Left renal cortex interstitium (tissue), 4 donors: ENCODE results near the gene KRT25. TPM values are rescaled to one million over a fixed set of nuclear protein-coding genes. Genes with fewer than 3 reads are reported as not detected.

Experiments used
- DNase-seq, 4 donors: peaks; one replicate each; pipeline ENCODE4 v3.0.0-alpha.2; 2013; ENCODE audit warnings: low read depth in 4 of 4, low spot score in 2 of 4, missing footprints in 1 of 4
- polyA plus RNA-seq, 4 donors: library from polyadenylated mRNA; unstranded; fragments of 120-200 nt; gene quantifications; one replicate each; pipeline ENCODE4 v1.2.1, GENCODE V29; 2013; ENCODE audit not compliant: insufficient read length in 4 of 4

The KRT25 gene, protein sequence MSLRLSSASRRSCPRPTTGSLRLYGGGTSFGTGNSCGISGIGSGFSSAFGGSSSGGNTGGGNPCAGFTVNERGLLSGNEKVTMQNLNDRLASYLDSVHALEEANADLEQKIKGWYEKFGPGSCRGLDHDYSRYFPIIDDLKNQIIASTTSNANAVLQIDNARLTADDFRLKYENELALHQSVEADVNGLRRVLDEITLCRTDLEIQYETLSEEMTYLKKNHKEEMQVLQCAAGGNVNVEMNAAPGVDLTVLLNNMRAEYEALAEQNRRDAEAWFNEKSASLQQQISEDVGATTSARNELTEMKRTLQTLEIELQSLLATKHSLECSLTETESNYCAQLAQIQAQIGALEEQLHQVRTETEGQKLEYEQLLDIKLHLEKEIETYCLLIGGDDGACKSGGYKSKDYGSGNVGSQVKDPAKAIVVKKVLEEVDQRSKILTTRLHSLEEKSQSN
- polyA plus RNA-seq = not detected

DNA sequence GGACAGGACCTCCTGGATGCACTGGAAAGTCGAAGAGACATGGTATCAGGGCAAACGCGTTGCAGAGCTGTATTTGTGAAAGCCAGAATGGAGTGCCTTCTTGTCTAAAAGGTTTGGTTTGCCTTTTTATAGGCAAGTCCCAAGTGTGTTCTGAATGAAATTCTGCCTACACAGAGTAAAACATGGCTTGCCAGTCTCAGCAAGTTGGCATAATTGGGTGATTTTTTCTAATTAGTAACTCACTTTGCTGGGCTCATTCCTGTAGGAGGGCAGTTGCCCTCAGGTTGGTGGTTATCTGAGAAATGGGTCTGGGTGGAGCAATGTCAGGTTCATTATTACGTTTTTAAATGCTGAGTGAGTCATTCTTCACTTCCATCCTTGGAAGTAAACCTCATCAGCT, at the start of gene KRT25:
Gene KRT25, minus strand, starts transcription at position 101 of the 400 bp plus-strand sequence. Its CDS starts 60 bp downstream, at position 41.
- DNase-seq = no peak

DNA sequence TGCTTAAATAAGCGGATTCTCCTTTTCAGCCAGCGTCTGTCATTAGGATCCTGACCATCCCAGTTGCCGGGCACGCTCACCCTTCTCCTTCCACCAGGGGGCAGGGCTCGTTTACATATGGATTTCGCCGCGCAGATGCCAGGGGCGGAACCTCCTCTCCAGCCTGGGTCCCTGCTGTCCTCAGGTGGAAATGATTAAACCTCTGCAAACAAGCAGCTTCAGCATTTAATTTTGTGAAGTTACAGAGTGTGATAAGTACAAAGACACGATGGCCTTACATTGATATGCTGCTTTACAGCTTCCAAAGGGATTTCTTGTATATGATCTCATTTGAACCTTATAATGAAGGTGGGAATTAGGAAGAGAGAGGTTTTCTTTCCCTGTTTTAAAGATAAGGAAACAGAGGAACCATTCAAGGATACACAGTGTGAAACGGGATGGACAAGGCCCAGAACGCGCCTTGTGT, 48.5 kb upstream of the KRT25 start:
- DNase-seq = peak in 1 of 4 donors; percentile 54

DNA sequence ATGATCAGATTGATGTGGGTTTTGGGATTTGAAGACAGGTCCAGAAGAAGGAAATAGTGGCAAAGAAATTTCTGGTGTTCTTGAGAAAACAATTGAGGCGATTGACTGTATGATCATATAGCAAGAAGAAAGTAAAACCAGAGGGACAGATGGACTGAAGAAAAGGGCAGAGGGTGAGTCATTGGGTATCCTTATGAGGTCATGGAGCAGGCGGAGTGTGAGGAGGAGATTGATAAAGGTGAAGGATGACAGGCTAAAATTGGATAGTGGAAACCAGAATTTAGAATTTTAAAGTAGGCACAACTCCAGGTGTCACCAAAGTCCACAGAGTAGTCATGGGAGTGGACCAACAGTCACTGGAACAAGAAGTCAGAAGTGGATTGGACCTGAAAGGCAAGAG, 46.0 kb upstream of the KRT25 start:
- no peak for DNase-seq

DNA sequence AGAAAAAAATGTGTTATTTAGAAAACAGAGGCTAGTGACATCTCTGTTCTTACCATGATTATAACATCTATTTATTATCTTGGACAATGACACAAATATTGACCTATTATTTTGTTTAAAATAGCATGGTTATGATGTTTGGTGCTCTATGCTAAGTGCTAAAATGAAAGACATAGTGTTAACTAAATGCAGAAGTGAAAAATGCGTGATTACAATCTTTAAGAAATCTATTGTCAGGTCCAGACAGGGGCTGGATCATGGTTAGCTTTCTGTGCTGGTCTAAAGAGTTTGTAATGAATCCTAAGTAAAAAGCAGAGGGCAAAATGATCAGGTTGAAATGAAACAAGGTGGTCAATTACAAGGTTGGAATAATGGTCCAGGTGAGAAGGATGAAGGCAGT, 45.2 kb upstream of the KRT25 start:
- DNase-seq = no peak

DNA sequence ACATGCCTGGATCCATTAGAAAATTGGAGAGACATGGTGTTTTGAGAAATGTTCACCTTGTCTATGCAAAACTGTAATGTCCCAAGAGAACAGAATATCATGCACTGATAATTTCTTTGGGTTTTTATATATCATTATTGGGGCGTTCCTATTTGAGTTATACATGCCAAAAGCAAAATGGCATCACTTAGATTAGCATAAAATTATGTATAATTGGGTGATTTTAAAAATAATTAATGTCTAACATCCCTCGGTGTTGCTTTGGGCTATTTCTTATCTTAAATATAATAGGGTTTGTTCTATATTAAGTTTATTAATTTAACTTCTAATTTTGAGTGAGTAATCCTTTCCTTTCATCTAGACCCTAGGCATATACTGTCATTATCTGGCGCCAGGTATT, 44.7 kb upstream of the KRT25 start, which contains the start of gene KRT28:
Gene KRT28, minus strand, starts transcription at position 101 of the 400 bp plus-strand sequence. Its CDS starts 66 bp downstream, at position 35.
- DNase-seq = no peak

DNA sequence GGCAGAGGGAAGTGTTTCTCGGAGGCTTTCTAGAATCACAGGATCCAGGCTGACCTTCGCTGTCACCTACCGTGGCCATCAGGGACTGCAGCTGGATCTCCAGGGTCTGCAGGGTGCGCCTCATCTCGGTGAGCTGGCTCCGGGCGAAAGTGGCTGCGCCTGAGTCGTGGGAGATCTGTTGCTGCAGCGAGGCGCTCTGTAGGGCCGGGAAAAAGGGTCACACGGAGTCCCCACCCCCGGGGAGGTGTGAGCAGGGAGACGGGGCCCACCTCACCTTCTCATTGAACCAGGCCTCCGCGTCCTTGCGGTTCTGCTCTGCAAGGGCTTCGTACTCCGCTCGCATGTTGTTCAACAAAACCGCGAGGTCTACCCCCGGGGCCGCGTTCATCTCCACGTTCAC, 41.7 kb upstream of the KRT25 start:
- no peak for DNase-seq

DNA sequence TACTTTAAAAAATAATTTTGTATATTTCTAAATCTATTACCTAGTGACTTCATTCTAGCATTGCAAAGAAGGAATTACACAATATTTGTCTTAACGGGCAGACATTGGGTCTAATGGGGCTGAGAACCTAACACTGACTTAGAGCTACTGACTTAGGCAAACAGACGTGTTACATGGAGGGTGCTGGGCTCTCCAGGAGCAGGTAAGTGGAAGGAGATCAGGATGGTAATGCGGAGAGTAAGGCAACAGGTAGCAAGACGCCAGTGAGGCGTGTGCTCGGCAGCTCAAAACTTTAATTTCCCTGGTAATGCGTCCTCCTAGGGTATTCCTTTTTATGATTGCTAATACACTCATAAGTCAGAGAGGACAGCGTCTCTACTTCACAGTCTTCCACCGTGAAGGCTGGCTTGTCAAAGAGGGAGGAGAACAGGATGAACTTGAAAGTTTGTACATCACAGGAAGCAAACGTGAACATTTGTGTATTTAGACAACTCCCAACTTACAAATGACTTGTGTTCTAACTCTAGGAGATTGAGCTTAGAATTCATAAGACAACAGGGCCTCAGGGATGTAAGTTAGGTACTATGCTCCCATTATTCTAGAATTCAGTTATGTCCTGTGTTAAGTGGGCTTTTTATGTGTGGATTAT, 40.0 kb upstream of the KRT25 start:
- no peak for DNase-seq

DNA sequence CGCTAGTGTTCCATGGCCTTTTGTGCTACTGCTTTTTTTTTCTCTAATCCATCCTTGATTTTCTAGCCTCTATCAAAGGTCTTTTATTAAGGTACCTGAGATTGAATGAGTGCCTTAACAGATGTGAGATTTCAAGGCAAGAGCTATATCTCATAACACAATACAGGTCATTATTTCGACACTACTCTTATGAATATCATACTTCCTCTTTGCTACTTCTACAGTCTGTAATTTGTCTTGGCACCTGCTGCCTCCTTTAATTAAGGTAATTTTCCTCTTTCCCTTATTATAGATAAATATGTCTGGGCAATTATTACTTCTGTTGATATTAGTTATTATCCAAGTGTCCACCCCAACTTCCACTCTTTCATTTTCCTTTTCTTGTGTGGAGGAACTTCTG, 39.3 kb upstream of the KRT25 start:
- DNase-seq = no peak

DNA sequence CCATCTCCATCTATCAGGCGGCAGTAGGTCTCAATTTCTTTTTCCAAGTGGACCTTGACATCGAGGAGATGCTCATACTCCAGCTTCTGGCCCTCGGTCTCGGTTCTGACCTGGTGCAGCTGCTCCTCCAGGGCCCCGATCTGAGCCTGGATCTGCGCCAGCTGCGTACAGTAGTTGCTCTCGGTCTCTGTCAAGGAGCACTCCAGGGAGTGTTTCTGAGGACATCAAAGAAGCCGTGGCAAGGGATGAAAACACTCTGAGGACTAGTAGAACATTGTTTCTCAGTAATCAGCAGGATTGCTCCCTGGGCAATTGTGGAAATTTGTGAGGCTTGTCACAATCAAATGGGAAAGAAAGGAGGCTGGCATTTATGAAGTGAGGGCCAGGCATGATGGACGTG, 38.7 kb upstream of the KRT25 start:
- no peak for DNase-seq

DNA sequence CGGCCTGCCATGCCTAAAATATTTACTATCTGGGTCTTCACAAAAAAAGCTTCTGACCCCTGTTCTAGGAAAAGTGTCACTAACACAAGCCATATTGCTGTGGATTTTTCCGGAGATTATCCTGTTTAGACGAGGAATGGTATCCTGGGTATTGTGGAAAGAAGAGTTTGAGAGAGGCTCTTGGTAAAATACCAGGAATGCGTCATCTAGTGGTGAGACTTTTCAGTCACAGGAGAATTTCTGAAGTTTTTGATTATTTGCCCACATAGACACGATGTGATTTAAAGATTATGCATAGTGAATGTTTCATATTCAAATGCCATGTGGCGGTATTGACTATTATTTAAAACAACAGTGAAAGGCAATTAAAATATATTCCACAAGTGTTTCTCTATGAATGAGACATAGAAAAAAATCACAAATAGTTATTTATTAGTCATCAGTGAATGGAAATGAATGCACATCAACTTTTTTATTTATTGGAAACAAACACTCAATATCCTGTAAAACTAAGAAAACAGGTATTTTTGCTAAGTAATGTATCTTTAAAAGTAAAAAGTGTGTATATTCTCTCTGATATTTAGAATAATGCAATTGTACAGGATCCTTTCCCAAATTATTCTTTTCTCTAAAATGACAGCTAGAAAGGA, 36.8 kb upstream of the KRT25 start:
- no peak for DNase-seq

DNA sequence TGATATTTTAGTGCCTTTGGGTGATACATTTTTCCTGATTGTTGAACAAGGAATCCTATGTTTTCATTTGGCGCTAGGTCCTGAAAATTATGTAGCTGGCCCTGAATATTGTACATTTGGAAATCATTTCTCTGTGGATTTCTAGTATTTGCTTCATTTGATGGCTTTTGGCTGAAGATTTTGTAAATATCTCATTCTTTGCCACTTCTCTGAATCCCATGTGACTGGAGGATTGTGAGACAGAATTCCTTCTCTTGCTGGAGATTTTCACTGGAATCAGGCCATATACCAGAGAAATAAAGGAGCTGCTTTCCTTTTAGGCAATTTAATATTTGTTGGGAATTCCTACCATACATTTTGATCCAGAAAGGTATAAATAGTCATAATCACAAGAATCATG, 36.0 kb upstream of the KRT25 start:
- no peak for DNase-seq

DNA sequence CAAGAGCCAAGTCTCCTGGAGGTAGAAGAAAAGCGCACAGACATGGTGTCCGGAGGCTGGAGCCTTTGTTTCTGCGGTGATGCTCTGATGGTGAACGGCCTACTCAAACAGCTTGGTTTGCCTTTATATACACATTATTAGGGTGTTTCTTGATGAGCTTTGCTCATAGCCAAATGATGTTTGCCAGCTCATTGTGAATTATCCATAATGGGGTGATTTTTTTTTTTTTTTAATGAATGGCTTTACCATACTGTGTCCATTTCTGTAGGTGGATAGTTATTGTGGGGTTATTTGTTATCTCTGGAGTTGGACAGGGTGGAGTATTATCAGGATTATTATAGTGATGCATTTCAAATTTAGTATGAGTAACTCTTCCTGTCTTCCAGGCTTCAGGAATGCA, 27.3 kb upstream of the KRT25 start, which contains the start of gene KRT27:
Gene KRT27, minus strand, starts transcription at position 101 of the 400 bp plus-strand sequence. Its CDS starts 57 bp downstream, at position 44.
- no peak for DNase-seq

DNA sequence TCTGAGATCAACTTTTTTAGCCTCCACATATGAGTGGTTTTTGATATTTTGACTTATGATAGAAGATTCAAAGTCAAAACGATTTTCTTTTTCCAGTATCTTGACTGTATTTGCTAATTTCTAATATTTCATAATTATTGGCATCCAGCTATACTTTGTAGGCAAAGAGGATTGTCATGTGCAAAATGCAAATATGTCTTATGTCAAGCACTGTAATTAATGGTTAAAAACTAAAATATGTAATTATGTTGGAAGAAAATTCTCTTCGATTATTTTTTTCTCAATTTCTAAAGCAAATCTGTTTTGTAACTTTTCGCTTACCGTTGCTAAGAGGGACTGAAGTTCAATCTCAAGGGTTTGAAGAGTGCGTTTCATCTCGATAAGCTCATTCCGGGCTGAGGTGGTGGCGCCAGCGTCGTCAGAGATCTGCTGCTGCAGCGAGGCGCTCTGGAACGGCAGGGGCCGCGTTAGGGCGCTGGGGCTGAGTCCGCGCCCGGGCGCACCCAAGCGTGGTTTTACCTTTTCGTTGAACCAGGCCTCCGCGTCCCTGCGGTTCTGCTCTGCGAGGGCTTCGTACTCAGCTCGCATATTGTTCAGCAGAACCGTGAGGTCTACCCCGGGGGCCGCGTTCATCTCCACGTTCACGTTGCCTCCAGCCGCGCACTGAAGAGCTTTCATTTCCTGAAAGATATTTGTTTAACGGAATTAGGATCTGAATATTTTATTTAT, 24.2 kb upstream of the KRT25 start:
- no peak for DNase-seq

DNA sequence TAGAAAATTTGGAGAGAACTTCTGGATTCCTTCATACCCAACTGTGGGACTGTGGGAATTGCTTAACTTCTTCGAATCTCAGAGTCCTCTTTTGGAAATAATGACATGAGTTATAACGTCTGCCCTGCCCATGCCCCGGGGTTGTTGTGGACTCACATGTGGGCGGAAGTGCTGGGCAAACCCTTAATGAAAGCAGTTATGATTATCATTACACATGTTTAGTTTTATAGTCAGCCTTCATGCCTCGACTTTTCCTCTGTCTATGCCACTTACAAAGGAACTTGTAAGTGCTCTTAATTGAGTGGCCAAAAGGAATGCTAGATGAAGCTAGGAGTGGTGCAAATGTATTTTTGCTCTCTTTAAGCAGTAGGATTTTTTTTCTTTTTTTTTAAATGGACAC, 23.3 kb upstream of the KRT25 start:
- DNase-seq = no peak

DNA sequence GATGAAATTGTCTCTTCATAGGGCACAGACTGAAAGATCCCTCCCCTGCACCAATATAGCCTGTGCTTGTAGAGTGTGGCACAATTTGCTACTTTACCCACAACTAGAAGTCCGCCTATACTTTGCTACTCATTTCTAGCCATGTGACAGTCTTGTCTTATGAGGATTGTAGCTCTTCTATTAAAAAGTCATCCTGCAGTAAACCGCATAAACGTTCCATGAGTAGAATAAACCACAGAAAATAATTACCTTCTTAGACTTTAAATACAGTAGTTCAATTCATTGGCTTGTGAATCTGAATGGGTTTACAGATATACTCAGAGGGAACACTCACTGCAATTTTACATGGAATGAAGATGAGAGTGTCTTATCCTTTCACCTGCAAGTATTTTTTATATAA, 22.8 kb upstream of the KRT25 start:
- no peak for DNase-seq

DNA sequence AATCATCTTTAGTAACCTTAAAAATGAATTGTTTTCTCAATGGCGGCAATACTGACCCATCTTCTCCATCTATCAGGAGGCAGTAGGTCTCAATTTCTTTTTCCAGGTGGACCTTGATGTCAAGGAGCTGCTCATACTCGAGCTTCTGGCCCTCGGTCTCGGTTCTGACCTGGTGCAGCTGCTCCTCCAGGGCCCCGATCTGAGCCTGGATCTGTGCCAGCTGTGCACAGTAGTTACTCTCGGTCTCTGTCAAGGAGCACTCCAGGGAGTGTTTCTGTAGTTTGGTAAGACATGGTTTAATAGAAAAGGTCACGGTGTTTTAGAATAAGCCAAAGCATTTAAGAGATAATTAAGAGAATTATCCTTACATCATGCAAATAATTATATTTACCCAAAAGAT, 22.3 kb upstream of the KRT25 start:
- no peak for DNase-seq

DNA sequence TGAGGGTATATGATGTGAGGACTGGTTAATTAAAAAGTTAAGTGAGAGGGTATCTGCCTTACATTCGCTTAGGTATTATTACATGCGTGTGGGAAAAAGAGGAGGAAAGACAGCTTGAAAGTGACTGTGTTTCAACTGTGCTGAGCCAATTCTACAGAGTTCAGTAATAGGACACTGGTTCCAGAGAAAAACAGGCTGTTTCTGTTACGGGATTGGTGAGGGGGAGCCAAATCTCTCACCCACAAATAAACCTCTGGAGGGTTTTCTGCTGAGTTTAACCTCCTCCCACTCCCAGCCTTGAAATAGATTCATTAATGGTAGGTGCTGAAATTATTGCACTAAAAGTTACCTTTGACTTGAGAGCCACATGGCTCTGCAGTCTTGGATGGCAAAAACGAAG, 20.8 kb upstream of the KRT25 start:
- peak in 1 of 4 donors; percentile 19 for DNase-seq

DNA sequence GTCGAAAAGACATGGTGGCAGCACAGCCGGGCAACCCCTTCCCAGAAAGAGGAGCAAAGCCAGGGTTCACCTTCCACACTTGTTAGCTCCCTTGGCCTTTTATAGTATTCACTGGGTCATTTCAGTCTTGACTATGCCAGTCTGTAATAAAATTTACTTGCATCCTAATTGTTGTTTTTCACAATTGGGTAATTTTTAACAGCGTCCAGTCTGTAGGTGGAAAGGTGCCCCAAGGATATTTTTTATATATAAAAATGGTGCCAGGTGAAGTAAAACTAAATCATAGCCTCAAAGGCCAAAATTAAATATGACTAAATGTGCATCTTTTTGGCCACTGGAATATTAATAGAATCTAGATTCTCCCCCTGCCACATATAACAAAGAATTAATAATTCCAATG, 17.0 kb upstream of the KRT25 start, which contains the start of gene KRT26:
Gene KRT26, minus strand, starts transcription at position 101 of the 400 bp plus-strand sequence. Its CDS starts 88 bp downstream, at position 13.
- no peak for DNase-seq

DNA sequence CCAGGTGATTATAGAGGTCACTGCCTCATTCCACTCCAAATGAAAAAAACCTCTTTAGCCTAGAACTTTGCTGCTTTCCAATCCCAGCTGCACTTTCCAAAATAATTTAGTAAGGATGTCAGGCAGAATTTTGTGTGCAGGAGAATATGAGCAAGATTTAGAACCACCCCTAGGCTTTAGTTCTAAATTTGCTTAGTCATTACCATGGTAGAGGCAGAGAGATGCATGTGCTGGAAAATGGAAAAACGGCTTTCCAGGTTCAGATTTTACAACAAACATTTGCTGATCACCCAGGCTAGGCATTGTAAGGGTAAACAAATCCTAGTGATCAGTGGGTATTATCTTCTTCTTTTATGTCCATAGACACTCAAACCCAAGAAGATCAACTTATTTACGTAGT, 10.5 kb upstream of the KRT25 start:
- DNase-seq = no peak

DNA sequence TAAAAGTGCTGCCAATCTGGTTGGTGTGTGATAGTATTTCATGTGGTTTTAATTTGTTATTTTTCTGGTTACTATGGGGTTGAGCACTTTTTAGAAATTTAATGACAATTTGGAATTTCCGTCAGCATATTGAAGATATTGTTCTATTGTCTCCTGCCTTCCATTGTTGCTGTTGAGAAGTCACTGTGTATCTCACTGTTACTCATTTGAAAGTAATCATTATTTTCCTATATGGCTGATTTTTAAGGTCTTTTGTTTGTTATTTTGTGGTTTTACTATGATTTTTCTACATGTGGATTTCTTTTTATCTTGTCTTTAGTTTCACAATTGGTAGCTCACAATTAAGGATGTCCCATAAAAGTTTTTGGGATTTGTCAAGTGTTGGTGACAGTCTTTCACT, 8.6 kb upstream of the KRT25 start:
- no peak for DNase-seq
